Omental fat pad (tissue), 4 donors: Measurements from ENCODE around the gene FOXJ3. TPM values are rescaled to one million over a fixed set of nuclear protein-coding genes. Genes with fewer than 3 reads are reported as not detected.
A peak's percentile ranks its signal among the peaks of the same experiment; 100 is the strongest.

ENCODE experiments used
- ATAC-seq: fragments of 150-250 bp; one replicate; pipeline ENCODE4 v1.9.1; 2016; ENCODE audit warnings: mild to moderate bottlenecking, moderate library complexity; ENCODE audit not compliant: low FRiP score
- DNase-seq: peaks from one replicate; pipeline ENCODE4 v3.0.0-alpha.2; 2019; ENCODE audit warnings: low spot score
- CTCF ChIP-seq, 3 donors: fragments of 450-650 bp; IDR thresholded peaks; one replicate each; pipeline ENCODE4 v1.5.1; 2016 to 2017; ENCODE audit warnings: antibody characterized with exemption in 3 of 3, mild to moderate bottlenecking in 3 of 3, moderate library complexity in 2 of 3
- total RNA-seq, 4 donors: library from RNA; depleted of rRNA; stranded (reverse); fragments of >200 nt; gene quantifications; one replicate each; pipeline ENCODE4 v1.1.0, GENCODE V29; 2016

The FOXJ3 gene
- total RNA-seq, 4 donors from 2014 or later: 49.7 to 83.5 (median 56.1) TPM

DNA sequence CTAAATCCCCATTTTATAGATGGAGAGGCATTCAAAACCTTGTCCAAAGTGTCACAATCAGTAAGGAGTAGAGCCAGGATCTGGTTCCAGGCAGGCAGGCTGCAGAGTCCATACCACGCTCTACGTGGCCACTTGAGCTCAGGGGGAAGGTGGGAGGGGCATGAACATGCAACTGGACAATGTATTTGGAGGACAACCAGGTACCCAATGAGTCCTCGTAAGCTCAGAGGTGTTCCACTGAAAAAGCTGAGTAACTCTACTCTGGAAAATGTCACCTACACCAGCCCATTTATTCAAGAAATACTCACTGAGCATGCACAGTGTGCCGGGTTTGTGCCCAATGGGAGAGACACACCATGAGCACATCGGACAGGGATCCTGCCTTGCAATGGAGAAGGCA is 193.1 kb downstream of the FOXJ3 start:
- DNase-seq: no peak
- no peak for ATAC-seq
- TF ChIP-seq CTCF (IDR thresholded peaks at IDR 0.05): no peak

- TF ChIP-seq CTCF (IDR thresholded peaks at IDR 0.05): no peak
- DNase-seq: no peak
- ATAC-seq: no peak
Observed at GRCh38 chr1:42140191-42140590, 194.8 kb downstream of the FOXJ3 start.

- TF ChIP-seq CTCF (IDR thresholded peaks at IDR 0.05): no peak
- ATAC-seq (no peak), DNase-seq (no peak)
Observed at GRCh38 chr1:42139444-42139843, 195.6 kb downstream of the FOXJ3 start.

GRCh38 chr1:42138586-42138985 is 196.4 kb downstream of the FOXJ3 start:
- ATAC-seq: no peak
- no peak for DNase-seq
- no peak for TF ChIP-seq CTCF (IDR thresholded peaks at IDR 0.05)

DNA sequence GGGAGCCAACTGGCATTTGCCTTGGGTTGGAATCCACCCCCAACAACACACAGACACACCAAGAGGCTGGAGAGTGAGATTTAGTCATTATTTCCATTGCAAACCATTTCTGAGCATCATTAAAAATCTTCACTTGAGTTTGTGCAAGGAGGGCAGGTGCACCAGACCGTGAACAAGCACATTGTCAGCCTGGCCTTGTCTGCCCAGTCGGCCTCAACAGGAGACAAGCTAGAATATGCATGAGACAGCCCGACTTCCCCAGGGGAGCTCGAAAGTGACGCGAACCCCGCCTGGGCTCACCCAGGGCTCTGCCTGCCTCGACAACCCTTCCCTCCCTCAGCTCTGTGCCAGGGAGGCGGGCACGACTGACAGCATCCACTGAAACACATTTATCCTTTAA is 197.3 kb downstream of the FOXJ3 start:
- ATAC-seq (no peak), DNase-seq (no peak)

GRCh38 chr1:42136466-42136865 is 198.6 kb downstream of the FOXJ3 start:
- TF ChIP-seq CTCF (IDR thresholded peaks at IDR 0.05): no peak
- ATAC-seq (no peak), DNase-seq (no peak)

More for the DNA sequence above, 197.3 kb downstream of the FOXJ3 start:
- TF ChIP-seq CTCF (IDR thresholded peaks at IDR 0.05): no peak

- no peak for DNase-seq
- peak; percentile 18 for ATAC-seq
Observed at GRCh38 chr1:42135426-42135825, 199.6 kb downstream of the FOXJ3 start.

More at GRCh38 chr1:42135426-42135825, 199.6 kb downstream of the FOXJ3 start:
- no peak for TF ChIP-seq CTCF (IDR thresholded peaks at IDR 0.05)
